ENCODE measurements around the gene PLCH2. TPM values are rescaled to one million over a fixed set of nuclear protein-coding genes. Genes with fewer than 3 reads are reported as not detected.

Gene PLCH2
- total RNA-seq, 4 donors from 2014 or later = 0.29 to 2.2 (median 0.76) TPM

DNA sequence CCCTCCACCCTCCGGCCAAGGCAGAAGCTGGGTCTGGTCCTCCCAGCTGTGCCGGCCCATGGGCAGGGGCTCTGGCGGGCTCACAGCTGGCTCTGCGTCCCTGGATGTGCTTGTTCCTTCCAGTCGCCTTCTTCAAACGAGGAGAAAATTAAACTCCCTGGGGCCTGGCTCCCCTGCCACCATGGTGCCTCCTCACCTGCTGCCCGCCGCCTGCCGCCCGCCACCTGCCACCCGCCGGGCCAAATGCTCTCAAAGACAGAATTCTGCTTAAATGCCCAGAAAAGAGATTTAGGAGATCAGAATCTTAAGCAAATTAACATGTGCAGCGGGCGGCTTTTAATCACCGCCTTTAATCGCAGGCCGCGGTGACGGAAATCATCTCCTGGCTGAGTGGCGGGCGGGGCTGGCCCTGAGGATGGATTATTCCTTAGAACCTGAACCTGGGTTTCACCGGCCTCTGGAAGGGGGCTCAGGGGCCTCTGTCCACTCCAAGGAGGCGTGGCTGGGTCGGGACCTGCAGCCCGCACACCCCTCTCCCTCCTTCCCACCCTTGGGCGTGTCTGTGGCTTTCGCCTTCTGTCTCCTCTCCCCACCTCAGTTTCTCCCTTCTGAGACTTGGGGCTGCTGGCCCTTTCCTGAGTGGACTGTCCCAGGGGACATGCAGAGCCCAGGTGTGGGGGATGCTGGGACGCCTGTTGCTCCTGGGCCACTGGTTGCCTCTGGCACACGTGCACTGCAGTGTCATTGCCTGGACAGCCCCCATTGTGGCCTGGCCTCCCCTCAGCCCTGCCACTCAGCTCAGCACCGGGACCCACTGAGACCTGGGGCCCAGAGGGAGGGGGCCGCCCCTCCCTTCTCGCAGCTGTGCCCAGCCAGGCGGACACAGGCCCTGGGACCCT is 10.5 kb upstream of the PLCH2 start:
- 72 to 73% methylated on average over 26 to 28 of the region's 33 CpGs for WGBS, 2 donors

DNA sequence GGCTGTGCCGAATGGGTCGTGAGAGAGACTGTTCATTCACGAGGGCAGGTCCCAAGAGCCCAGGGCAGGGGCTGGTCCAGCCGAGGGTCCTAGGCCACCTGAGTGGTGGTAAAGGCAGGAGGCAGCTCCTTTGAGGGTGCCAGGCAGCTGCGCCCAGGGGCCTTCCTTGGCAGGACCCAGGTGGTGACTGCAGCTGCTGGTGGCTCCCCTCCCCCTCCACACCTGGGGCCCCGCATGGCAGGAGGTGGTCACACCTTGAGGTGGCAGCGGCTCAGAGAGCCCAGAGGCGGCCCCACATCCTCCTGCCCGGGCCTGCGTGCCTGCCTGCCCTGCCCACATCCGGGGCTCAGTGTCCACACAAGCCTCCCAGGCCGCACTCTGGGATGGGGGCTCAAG is 9.8 kb upstream of the PLCH2 start:
- WGBS, 2 donors = 20 to 60% methylated on average over 1 of the region's 12 CpGs
- no peak for DNase-seq

More for the DNA sequence above, 10.5 kb upstream of the PLCH2 start:
- no peak overlapping the region for H3K4me3 ChIP-seq (replicated peaks in 1 of 3)
- peaks cover 0 to under 1% of the 10 kb centered on the region in 2 donors for H3K4me1 ChIP-seq
- intact Hi-C loops (cut with DNase I) = no loop called here
- H3K27me3 ChIP-seq = no peaks in the 10 kb centered on the region
- H3K9me3 ChIP-seq = no peaks in the 10 kb centered on the region
- no peaks in the 10 kb centered on the region for H3K36me3 ChIP-seq
- no peak overlapping the region for H3K27ac ChIP-seq
- DNase-seq = no peak
- TF ChIP-seq, protein P1, sequence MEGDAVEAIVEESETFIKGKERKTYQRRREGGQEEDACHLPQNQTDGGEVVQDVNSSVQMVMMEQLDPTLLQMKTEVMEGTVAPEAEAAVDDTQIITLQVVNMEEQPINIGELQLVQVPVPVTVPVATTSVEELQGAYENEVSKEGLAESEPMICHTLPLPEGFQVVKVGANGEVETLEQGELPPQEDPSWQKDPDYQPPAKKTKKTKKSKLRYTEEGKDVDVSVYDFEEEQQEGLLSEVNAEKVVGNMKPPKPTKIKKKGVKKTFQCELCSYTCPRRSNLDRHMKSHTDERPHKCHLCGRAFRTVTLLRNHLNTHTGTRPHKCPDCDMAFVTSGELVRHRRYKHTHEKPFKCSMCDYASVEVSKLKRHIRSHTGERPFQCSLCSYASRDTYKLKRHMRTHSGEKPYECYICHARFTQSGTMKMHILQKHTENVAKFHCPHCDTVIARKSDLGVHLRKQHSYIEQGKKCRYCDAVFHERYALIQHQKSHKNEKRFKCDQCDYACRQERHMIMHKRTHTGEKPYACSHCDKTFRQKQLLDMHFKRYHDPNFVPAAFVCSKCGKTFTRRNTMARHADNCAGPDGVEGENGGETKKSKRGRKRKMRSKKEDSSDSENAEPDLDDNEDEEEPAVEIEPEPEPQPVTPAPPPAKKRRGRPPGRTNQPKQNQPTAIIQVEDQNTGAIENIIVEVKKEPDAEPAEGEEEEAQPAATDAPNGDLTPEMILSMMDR (IDR thresholded peaks at IDR 0.05) = no peak
- TF ChIP-seq POLR2A (IDR thresholded peaks at IDR 0.05) = no peak

DNA sequence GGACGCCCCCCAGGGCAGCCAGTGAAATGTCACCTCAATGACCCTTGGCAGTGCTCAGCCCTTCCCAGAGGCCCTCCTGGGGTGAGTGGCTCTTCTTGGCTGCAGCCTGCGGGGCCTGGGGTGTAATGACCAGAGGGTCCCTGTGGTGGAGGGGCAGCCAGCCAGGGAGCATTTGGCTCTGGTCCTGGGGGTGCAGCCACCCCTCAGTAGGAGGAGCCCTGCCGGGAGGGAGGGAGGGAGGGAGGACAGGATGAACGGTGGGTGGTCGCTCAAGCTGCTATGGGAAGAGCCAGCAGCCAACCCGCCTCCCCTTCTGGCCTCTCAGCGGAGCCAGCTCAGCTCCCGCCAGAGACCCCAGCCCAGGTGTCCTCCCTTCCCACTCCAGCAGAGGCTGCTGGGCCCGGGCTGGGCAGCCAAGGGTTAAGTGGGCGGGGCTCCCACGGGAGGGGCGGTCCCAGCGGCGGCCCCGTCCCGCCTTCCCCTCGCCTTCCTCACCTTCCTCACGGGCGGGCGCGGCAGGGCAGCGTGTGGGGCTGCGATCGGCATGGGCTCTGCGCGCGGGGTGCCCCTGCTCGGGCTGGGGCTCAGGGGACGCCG is 9.0 kb upstream of the PLCH2 start:
- Histone ChIP-seq H3K9me3 (no peaks in the 10 kb centered on the region), H3K36me3 (no peaks in the 10 kb centered on the region), H3K27me3 (no peaks in the 10 kb centered on the region), H3K27ac (no peak overlapping the region), H3K4me3 (replicated peaks in 1 of 3) (no peak overlapping the region), H3K4me1 (no peaks in the 10 kb centered on the region)
- intact Hi-C loops (cut with DNase I) = no loop called here
- no peak for TF ChIP-seq POLR2A (IDR thresholded peaks at IDR 0.05)
- TF ChIP-seq, protein P1 (IDR thresholded peaks at IDR 0.05) = no peak
- DNase-seq = no peak
- WGBS, 2 donors = 2% methylated on average over 6 of the region's 30 CpGs; no CpG with 5 or more reads in 1 of the 2 donors

More for the DNA sequence above, 9.8 kb upstream of the PLCH2 start:
- no peaks in the 10 kb centered on the region for H3K36me3 ChIP-seq
- intact Hi-C loops (cut with DNase I) = no loop called here
- no peak overlapping the region for H3K27ac ChIP-seq
- H3K9me3 ChIP-seq = no peaks in the 10 kb centered on the region
- no peak for TF ChIP-seq POLR2A (IDR thresholded peaks at IDR 0.05)
- TF ChIP-seq, protein P1 (IDR thresholded peaks at IDR 0.05) = no peak
- H3K4me1 ChIP-seq = no peaks in the 10 kb centered on the region
- H3K4me3 ChIP-seq (replicated peaks in 1 of 3) = no peak overlapping the region
- H3K27me3 ChIP-seq = no peaks in the 10 kb centered on the region

DNA sequence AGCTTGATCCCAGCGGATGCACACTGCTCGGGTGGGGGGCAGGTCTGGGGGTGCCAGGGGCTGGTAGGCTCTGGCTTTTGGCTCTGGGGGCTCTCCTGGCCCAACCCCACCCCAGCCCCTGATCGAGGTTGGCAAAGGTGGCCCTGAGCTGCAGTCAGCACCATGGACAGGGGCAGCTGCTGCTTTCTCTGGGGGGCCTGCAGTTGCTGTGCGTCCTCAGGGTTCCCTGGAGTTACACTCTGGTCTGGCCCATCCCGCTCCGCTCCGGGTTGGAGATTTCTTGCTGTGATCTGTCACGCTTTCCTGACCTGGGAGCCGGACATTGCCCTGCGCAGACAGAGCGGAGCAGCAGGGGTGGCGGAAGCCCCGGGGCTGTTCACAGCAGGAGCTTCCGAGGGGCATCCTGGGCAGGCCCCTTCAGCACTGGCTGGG is 8.0 kb upstream of the PLCH2 start:
- Histone ChIP-seq H3K9me3 (no peaks in the 10 kb centered on the region), H3K27ac (no peak overlapping the region), H3K27me3 (no peaks in the 10 kb centered on the region), H3K36me3 (no peaks in the 10 kb centered on the region), H3K4me1 (no peaks in the 10 kb centered on the region), H3K4me3 (replicated peaks in 1 of 3) (no peak overlapping the region)
- TF ChIP-seq POLR2A (IDR thresholded peaks at IDR 0.05) = no peak
- TF ChIP-seq, protein P1 (IDR thresholded peaks at IDR 0.05) = no peak
- peak; percentile 38 to 62 for DNase-seq
- 28% methylated on average over 3 of the region's 14 CpGs; no CpG with 5 or more reads in 1 of the 2 donors for WGBS, 2 donors
- intact Hi-C loops (cut with DNase I) = no loop called here

DNA sequence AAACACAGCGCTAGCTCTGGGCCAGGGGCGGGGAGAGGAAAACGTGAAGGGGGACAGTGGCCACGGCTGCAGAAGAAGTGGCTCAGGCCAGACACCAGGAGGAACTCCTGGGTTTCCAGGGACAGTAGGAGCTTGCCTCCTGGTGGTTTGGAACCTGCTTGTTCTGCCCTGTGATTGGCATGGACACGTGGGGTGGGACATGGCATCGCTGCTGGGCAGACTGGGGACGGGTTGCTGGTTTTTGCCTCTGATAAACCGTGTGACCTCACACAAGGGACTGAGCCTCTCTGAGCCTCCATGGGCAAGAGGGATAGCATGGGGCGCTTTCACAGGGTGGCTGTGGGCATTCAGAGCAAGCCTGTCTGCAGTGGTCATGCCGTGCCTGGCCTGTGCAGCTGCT is 7.5 kb upstream of the PLCH2 start:
- TF ChIP-seq, protein P1 (IDR thresholded peaks at IDR 0.05) = no peak
- no peak for TF ChIP-seq POLR2A (IDR thresholded peaks at IDR 0.05)
- Histone ChIP-seq H3K36me3 (no peaks in the 10 kb centered on the region), H3K9me3 (no peaks in the 10 kb centered on the region), H3K4me1 (no peaks in the 10 kb centered on the region), H3K27me3 (no peaks in the 10 kb centered on the region), H3K4me3 (replicated peaks in 1 of 3) (no peak overlapping the region), H3K27ac (no peak overlapping the region)
- 57 to 60% methylated on average over 5 to 8 of the region's 10 CpGs for WGBS, 2 donors
- intact Hi-C loops (cut with DNase I) = no loop called here
- DNase-seq = no peak
